Measurements from ENCODE around the gene TRIO.

DNA sequence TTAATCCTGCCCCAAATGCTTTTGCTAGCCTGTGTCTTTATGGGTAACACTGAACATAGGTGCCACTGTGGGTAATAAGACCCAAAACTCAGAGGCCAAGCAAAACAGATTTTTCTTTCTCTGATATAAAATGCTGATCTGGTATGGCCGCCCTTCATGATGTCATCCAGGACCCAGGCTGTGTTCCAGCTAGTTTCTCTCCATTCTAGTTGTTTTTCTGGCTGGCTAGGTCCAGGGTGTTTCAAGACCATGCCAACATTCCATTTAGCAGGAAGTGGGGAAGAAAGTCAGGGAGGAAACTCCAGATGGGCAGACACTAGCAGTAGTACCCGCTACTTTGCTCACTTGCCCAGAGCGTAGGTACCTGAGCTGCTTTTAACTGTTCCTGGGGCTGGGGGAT lies 254.6 kb downstream of the TRIO start:
- TF ChIP-seq JUN (CRISPR knock-in tag; IDR thresholded peaks at IDR 0.05) (no peak), NFE2L1 (CRISPR knock-in tag; IDR thresholded peaks at IDR 0.05) (no peak)
- TF ChIP-seq, protein P1, sequence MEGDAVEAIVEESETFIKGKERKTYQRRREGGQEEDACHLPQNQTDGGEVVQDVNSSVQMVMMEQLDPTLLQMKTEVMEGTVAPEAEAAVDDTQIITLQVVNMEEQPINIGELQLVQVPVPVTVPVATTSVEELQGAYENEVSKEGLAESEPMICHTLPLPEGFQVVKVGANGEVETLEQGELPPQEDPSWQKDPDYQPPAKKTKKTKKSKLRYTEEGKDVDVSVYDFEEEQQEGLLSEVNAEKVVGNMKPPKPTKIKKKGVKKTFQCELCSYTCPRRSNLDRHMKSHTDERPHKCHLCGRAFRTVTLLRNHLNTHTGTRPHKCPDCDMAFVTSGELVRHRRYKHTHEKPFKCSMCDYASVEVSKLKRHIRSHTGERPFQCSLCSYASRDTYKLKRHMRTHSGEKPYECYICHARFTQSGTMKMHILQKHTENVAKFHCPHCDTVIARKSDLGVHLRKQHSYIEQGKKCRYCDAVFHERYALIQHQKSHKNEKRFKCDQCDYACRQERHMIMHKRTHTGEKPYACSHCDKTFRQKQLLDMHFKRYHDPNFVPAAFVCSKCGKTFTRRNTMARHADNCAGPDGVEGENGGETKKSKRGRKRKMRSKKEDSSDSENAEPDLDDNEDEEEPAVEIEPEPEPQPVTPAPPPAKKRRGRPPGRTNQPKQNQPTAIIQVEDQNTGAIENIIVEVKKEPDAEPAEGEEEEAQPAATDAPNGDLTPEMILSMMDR (IDR thresholded peaks at IDR 0.05), result no peak
- TF ChIP-seq, protein P2, sequence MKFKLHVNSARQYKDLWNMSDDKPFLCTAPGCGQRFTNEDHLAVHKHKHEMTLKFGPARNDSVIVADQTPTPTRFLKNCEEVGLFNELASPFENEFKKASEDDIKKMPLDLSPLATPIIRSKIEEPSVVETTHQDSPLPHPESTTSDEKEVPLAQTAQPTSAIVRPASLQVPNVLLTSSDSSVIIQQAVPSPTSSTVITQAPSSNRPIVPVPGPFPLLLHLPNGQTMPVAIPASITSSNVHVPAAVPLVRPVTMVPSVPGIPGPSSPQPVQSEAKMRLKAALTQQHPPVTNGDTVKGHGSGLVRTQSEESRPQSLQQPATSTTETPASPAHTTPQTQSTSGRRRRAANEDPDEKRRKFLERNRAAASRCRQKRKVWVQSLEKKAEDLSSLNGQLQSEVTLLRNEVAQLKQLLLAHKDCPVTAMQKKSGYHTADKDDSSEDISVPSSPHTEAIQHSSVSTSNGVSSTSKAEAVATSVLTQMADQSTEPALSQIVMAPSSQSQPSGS (CRISPR knock-in tag; IDR thresholded peaks at IDR 0.05; ENCODE audit: borderline replicate concordance, low read depth), result no peak
- TF ChIP-seq, protein P3, sequence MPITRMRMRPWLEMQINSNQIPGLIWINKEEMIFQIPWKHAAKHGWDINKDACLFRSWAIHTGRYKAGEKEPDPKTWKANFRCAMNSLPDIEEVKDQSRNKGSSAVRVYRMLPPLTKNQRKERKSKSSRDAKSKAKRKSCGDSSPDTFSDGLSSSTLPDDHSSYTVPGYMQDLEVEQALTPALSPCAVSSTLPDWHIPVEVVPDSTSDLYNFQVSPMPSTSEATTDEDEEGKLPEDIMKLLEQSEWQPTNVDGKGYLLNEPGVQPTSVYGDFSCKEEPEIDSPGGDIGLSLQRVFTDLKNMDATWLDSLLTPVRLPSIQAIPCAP (CRISPR knock-in tag; IDR thresholded peaks at IDR 0.05), result no peak
